GM18507 (cell line): ENCODE results near the gene CHST2.

Experiments used
- DNase-seq: peaks from one replicate; pipeline ENCODE4 v3.0.0; 2011; ENCODE audit warnings: low read depth; ENCODE audit not compliant: insufficient read length; ENCODE audit errors: extremely low spot score
- FAIRE-seq: peaks from 2 replicates; lab custom pipeline; 2011; peaks lifted over from hg19 to GRCh38; lab: Jason Lieb, UNC

CHST2 gene

DNA sequence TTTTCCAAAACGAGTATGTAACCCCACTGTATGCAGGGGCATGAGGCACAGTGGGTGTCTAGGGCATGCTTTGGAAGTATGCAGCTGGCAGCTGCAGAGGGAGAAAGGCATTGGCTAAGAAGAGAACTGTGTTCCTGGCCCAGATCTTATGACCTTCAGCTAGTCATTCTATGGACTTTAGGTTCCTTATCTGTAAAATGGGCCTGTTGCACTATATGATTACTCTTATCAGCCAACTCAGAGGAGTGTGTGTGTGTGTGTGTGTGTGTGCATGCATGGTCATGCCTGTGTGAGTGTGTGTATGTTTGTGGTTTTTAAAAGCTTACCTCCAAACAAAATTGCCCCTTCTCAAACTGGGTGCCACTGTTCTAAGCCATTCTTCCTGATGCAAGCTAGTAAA lies 27.4 kb upstream of the CHST2 start:
- FAIRE-seq: no peak

DNA sequence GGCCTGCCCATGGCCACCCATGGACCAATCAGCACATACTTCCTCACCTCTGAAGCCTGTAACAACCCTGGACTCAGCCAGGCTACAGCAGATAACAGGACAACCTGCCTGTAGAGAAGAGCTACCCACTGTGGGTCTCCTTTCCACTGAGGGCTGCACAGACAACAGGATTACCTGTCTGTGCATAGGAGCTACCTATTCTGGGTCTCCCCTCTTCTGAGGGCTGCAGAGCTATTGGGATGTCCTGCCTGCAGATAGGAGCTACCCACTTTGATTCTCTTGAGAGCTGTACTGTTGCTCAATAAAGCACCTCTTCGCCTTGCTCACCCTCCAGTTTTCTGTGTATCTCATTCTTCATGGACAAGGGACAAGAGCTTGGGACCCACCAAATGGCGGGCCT lies 23.8 kb upstream of the CHST2 start:
- FAIRE-seq: no peak
- no peak for DNase-seq

More for the DNA sequence above, 27.4 kb upstream of the CHST2 start:
- DNase-seq: no peak

DNA sequence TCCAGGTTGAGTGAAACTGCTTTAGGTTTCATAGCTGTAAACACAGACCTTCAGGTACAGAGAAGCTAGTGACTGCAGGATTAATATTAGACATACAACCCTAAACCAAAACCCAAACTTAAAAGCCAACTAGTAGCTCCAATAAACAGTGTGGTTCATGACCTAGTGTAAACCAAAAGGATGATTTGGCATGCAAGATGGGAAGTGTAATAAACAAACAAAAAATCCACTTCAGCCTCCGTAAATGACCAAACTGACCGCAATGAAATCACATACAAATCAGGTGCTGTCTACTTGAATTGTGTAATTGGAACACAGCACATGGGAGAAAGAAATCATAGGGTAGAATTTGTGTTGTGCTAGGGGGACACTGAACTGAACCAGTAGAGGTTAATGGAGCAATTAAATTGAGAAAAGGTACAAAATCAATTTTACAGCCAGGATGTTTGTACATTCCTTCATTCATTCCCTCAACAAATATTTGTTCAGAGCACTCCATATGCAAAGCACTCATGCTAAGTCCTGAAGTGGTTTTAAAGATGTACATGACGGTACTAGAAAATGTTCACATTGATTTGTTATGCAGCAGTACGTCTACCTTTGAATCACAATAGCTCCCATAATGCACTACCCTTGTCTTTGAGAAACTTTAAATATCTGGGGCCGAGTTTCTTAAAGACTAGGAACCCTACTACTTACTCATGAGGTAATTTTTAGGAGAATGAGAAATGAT lies 21.4 kb upstream of the CHST2 start:
- DNase-seq (no peak), FAIRE-seq (no peak)

DNA sequence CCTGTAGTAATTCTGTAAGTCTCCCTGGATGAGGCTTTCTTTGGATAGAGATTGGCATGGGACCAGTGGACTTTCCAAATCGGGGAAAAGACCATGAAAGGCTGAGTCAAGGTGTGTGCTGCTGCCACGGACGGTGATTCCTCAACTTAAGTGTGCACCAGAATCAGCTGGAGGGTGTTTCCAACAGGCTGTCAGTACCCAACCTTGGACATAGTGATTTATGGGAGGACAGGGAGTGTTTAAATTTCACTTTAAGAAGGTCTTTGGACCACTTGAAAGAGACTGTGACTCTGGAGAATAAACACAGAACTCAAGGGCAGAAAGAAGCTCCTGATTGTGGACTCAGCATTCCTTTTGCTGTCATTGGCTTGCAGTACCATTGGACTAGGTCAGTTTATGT lies 20.4 kb upstream of the CHST2 start:
- no peak for FAIRE-seq
- no peak for DNase-seq

DNA sequence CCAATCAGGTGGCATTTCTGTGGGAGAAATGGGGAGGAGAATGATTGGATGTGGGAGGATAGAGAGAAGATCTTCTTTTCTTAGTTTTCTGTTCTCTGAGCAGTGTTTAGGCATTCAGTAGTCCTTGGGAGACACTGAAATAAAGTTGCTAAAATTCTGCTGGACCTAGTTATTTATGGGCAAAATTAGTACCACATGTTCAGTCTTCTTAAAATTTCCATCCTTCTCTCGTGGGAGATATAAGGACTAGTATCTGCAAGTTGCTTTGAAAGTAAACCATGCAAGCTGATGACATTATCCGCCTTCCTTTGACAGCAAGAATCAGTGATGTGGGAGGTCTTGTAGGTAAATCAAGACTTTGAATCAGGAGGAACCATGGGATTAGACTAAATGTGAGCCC lies 19.9 kb upstream of the CHST2 start:
- FAIRE-seq (no peak), DNase-seq (no peak)

DNA sequence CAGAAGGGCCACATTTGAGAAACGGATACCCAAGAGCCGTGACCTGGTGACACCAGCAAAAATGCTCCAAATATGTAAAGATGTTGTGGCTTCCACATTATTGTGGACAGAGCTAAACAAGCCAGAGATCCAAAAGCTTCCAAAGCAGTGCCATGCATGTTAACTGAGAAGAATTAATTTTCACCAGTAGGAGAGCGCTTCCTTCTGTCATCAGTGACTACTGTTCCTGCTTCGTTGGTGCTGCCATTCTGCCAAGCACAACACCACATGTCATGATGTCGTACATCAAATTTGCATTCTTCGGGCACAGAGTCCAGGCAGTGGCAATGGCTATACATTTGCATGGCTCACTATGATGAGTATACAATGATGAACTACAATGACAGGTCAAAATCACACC lies 19.1 kb upstream of the CHST2 start:
- no peak for DNase-seq
- no peak for FAIRE-seq

DNA sequence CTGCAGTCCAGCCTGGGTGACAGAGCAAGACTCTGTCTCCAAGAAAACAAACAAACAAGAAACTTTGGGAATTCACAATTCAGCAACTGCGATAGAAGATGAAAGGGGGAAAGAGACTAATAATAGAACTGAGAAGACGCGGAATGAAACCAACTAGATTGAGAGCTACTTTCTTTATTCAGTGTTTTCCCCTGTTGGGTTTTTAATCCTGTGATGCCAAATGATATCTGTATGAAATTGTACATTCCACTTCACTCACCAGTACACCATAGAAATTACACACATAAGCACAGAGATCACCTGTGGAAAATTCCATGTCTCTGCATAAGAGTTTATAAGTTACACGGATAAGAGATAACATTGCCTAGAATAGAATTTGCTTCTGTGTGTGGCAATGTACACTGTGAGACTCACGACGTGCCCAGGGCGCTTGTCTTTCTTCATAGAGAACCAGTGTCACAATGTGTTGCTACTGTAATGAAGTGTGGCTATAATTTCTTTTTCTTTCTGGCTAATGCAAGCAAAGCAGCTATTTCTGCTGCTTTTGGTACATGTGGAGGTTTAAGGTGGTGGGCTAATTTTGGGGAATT lies 17.7 kb upstream of the CHST2 start:
- DNase-seq (no peak), FAIRE-seq (no peak)

DNA sequence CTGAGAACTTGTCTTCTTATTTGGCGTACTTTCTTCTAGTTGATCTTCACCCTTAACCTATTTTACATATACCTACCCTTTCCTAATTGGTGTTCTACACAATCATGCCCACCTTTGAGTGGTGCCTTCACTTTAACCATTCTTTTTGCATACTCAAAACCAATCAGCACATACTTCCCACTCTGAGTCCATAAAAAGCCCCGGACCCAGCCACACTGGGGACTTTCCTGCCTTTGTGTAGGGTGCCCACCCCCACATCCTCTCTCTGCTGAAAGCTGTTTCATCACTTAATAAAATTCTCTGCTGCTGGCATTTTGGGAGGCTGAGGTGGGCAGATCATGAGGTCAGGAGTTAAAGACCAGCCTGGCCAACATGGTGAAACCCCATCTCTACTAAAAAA lies 15.9 kb upstream of the CHST2 start:
- peak; percentile 47 for FAIRE-seq
- no peak for DNase-seq

DNA sequence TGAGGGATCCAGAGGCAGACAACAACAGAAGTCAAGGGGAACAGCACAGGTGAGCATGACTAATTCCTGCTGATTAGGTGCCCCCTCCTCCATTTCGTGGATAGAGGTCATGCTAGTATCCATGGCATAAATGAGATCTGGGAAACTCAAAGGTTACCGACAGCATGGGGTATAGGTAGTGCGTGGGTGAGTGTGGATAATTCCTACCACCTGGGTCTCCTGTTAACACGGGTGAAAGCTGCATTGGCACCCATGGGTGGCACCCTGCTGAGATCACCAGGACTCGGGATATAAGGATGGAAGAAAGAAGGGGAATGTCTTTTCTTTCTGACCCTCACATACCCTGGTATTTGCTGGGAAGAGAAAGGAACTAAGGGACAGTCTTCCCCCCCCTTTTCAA lies 14.4 kb upstream of the CHST2 start:
- FAIRE-seq: no peak
- no peak for DNase-seq

DNA sequence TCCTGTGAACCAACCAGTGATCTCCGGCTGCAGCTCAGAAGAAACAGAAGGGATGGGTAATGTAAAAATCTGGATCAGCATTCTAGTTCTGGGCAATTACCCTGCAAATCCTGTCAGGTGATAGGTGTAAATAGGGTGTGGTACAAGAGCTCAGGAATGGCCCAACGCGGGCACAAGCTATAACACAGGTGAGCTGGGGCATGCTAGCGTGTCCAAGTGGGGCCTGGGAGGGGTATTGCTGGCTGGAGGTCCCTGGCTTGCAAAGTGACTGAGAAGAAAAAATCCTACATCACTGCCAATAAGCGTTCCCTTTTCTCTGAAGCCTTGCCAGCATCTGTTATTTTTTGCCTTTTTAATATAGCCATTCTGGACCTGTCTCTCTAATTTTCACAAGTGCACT lies 9.7 kb upstream of the CHST2 start:
- FAIRE-seq (no peak), DNase-seq (no peak)

DNA sequence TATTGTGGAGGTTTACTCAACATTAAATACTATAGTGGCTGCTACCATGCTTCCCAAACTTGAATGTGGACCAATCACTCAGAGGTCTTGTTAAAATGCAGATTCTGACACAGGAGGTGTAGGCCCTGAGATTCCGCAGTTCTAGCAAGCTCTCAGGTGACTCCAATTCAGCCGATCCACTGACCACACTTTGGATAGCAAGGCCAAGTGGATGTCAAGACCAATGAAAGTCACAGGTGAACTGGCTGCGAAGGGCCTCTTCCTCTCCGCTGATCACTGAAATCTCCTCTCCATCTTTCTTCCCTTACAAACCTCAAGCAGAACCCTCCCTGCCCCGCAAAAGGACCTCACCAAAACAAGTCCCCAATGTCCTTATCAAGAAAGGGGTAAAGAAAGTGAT lies 9.2 kb upstream of the CHST2 start:
- DNase-seq (no peak), FAIRE-seq (no peak)

DNA sequence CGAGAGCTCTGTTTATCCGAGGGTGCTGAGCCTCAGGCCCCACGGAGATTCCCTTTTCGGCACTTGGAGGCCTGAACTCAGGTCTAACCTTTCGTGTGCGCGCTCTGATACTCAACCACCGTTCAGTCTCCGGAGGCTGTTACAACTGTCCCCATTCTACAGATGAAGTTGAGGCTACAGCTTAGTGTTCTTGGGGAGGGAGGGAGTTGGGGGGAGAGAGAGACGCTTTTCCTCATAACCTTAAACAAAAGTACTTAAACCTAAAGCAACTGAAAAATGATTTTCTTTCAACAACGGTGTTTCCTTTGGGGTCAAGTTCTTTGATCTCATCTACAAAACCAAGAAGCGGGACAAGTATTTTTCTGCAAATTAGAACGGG lies 952 bp upstream of the CHST2 start:
- peak; percentile 12 for FAIRE-seq

DNA sequence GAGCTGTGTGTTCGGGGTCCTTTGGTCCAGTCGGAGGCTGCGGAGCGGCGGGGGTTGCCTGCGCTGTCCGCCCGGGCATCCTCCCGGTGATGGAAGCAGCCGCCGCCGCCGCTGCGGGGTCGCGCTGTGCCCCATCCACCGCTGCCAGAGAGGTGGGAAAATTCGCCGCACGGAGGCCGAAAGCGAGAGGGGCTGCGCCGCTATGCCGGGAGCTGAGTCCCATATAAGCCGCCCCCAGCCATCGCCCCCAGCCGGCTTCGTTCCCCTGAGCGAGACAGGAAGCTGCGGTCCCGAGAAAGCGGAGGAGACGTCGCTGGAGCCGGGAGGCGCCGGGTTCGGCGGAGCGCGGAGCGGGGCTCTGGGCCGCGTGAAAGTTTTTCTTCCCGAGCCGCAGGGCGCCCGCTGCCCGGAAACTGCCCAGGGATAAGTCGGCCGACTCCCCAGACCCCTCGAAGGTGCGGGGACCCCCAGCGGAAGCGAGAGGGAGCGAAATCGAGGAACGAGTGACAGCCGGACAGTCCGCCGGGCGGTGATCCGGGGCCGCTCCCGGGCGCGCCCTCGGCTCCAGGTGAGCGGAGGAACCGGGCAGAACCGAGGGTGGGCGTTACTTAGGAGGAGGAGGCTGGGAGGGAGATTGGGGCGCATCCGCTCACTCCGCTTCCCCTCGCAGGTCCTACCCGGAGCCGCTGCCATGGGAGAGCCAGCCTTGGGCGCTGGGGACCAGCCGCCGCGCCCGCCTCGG lies 574 bp downstream of the CHST2 start:
- FAIRE-seq (no peak), DNase-seq (peak; percentile 9)

More for the DNA sequence above, 952 bp upstream of the CHST2 start:
- no peak for DNase-seq

DNA sequence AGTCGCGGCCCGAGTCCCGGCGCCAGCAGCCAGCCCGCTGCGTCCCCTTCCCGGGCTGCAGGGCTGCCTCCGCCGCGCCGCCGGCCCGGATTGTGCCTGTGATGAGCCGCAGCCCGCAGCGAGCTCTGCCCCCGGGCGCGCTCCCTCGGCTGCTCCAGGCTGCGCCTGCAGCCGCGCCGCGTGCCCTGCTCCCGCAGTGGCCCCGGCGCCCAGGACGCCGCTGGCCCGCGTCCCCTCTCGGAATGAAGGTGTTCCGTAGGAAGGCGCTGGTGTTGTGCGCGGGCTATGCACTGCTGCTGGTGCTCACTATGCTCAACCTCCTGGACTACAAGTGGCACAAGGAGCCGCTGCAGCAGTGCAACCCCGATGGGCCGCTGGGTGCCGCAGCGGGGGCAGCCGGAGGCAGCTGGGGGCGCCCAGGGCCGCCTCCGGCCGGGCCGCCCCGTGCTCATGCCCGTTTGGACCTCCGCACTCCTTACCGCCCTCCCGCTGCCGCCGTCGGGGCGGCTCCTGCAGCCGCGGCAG lies 1.2 kb downstream of the CHST2 start:
- peak; percentile 2 for DNase-seq
- no peak for FAIRE-seq

DNA sequence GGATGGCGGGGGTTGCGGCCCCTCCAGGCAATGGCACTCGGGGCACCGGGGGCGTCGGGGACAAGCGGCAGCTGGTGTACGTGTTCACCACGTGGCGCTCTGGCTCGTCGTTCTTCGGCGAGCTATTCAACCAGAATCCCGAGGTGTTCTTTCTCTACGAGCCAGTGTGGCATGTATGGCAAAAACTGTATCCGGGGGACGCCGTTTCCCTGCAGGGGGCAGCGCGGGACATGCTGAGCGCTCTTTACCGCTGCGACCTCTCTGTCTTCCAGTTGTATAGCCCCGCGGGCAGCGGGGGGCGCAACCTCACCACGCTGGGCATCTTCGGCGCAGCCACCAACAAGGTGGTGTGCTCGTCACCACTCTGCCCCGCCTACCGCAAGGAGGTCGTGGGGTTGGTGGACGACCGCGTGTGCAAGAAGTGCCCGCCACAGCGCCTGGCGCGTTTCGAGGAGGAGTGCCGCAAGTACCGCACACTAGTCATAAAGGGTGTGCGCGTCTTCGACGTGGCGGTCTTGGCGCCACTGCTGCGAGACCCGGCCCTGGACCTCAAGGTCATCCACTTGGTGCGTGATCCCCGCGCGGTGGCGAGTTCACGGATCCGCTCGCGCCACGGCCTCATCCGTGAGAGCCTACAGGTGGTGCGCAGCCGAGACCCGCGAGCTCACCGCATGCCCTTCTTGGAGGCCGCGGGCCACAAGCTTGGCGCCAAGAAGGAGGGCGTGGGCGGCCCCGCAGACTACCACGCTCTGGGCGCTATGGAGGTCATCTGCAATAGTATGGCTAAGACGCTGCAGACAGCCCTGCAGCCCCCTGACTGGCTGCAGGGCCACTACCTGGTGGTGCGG lies 1.9 kb downstream of the CHST2 start:
- peak; percentile 9 for DNase-seq
- FAIRE-seq: no peak

DNA sequence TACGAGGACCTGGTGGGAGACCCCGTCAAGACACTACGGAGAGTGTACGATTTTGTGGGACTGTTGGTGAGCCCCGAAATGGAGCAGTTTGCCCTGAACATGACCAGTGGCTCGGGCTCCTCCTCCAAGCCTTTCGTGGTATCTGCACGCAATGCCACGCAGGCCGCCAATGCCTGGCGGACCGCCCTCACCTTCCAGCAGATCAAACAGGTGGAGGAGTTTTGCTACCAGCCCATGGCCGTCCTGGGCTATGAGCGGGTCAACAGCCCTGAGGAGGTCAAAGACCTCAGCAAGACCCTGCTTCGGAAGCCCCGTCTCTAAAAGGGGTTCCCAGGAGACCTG lies 2.5 kb downstream of the CHST2 start:
- FAIRE-seq (no peak), DNase-seq (no peak)

DNA sequence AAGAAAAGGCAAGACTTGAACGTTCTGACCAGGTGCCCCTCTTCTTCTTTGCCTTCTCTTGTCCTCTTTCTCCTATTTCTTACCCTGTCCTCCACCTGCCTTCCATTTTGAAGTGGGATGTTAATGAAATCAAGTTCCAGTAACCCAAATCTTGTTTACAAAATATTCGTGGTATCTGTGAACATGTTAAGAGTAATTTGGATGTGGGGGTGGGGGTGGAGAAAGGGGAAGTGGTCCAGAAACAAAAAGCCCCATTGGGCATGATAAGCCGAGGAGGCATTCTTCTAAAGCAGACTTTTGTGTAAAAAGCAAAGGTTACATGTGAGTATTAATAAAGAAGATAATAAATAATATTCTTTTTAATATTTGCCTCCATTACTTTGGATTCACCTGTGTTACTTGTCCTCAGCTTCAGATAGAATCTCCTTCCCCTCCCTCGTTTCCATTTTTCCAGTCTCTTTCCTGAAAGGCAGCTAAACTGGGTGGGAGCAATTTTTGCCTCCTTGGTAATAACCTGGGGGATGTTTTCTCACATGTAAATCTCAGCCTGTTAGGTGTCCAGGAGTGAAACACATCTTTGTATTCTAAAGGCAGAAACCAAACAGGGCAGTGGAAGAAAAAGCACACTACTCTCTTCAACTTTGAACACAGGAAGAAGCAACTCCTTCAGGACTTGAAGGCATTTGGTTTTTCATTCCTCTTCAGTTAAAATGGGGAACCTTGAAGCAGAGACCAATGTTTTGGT lies 3.2 kb downstream of the CHST2 start:
- FAIRE-seq (peak; percentile 31), DNase-seq (no peak)

DNA sequence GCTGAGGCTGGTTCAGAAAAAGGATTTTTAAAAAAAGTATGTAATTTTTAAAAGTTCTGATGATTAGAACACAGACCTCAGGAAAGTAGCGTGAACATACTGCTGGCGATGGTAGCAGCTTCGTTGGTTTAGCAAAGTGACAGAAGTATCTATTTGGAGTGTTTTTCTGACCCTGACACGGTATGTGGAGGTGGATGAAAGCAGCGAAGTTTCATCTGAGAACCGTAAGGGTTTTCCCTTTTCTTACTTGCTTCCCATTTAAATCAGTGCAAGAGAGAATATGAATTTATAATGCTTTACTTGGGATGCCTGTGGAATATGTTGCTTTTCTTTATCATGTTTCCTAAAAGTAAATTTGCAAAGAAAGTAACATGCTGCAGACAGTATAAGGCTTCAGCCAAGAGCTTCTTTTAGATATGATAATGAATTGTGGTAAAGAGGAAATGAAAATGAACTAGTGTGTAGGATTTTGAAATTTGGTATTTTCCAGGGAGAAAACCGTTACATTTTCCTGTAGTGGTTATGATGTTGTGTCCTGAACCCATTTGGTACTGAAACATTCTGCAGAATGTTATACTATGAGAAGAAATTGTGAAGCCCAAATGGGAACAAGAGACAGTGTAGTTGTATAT lies 3.9 kb downstream of the CHST2 start:
- FAIRE-seq (no peak), DNase-seq (no peak)
